Panc1 (cell line): Measurements from ENCODE around the gene OVCH1. TPM values are rescaled to one million over a fixed set of nuclear protein-coding genes. Genes with fewer than 3 reads are reported as not detected.

Experiments used
- ATAC-seq: fragments of 200-7000 bp; cut with Tn5 transposase; 2 replicates; pipeline ENCODE4 v1.9.1; 2020; ENCODE audit warnings: mild to moderate bottlenecking, moderate library complexity
- BruUV-seq: library from RNA; stranded (reverse); fragments of 400-500 nt; replicated peaks from 2 replicates; lab custom pipeline; 2021; lab: Mats Ljungman, UMichigan
- CTCF ChIA-PET: fragments of 300-600 bp; sonication (Branson Sonifier 250); formaldehyde crosslinking; loops from one replicate; lab custom pipeline; 2022; ENCODE audit warnings: antibody characterized with exemption; lab: Charles Lee
- POLR2A ChIA-PET: fragments of 300-600 bp; sonication (Branson Sonifier 250); formaldehyde crosslinking; loops from one replicate; lab custom pipeline; 2022; ENCODE audit warnings: antibody characterized with exemption; lab: Charles Lee
- DNase-seq: peaks from one replicate; pipeline ENCODE4 v3.0.0-alpha.2; 2010; ENCODE audit warnings: low read depth, low spot score
- H3K27ac ChIP-seq: 2 replicates; pipeline ENCODE4 v1.5.1; 2011; ENCODE audit warnings: mild to moderate bottlenecking, low read length, inconsistent platforms
- H3K27me3 ChIP-seq: fragments of 200-500 bp; sonication (Bioruptor generic); 2 replicates; pipeline ENCODE4 v1.6.0; 2014; ENCODE audit warnings: low read length, inconsistent platforms; ENCODE audit not compliant: control insufficient read depth, insufficient read depth
- H3K36me3 ChIP-seq: fragments of 200-500 bp; sonication (Bioruptor generic); 2 replicates; pipeline ENCODE4 v1.5.1; 2014; ENCODE audit warnings: inconsistent platforms, mild to moderate bottlenecking, low read length, moderate library complexity; ENCODE audit not compliant: control insufficient read depth, insufficient read depth
- H3K4me1 ChIP-seq: 2 replicates; pipeline ENCODE4 v1.5.1; 2011; ENCODE audit warnings: inconsistent platforms, mild to moderate bottlenecking, low read length, moderate library complexity; ENCODE audit not compliant: control insufficient read depth, insufficient read depth
- H3K4me3 ChIP-seq, 2 experiments: 2 replicates each; pipeline ENCODE4 v1.5.1; 2011 to 2012; ENCODE audit warnings: low read depth in 2 of 2, low read length in 2 of 2, mild to moderate bottlenecking in 2 of 2, inconsistent platforms in 1 of 2, moderate library complexity in 1 of 2
- H3K9me3 ChIP-seq: fragments of 200-500 bp; sonication (Bioruptor generic); 2 replicates; pipeline ENCODE4 v1.5.1; 2014; ENCODE audit warnings: low read depth, mild to moderate bottlenecking, inconsistent platforms, low read length, moderate library complexity; ENCODE audit not compliant: control insufficient read depth, insufficient read depth
- POLR2AphosphoS5 ChIP-seq: IDR thresholded peaks from 2 replicates; pipeline ENCODE4 v1.6.1; 2012; ENCODE audit warnings: mild to moderate bottlenecking, low read depth, low read length, moderate library complexity
- REST ChIP-seq, 2 experiments: IDR thresholded peaks; 2 replicates each; pipeline ENCODE4 v1.6.1; 2011 to 2012; ENCODE audit warnings: low read depth in 2 of 2, control low read depth in 1 of 2, low read length in 1 of 2, mild to moderate bottlenecking in 1 of 2, moderate library complexity in 1 of 2; ENCODE audit not compliant: insufficient read depth in 1 of 2
- SIN3A ChIP-seq: IDR thresholded peaks from 2 replicates; pipeline ENCODE4 v1.6.1; 2012; ENCODE audit warnings: low read depth, mild to moderate bottlenecking, low read length, moderate library complexity, borderline replicate concordance; ENCODE audit not compliant: insufficient read depth
- TCF7L2 ChIP-seq: IDR thresholded peaks from 2 replicates; pipeline ENCODE4 v1.6.1; 2011; ENCODE audit warnings: mild to moderate bottlenecking, low read depth, low read length, inconsistent platforms
- in situ Hi-C: cut with HindIII; loops from 2 replicates; pipeline ENCODE4 v1.10.0; 2016; ENCODE audit warnings: low sequenced_read_pairs, low pct_unique_long_range_greater_than_20kb
- intact Hi-C: fragments of 100-400 bp; cut with micrococcal nuclease; formaldehyde crosslinking; loops from one replicate; pipeline ENCODE4 v1.10.0; 2022; ENCODE audit not compliant: unreplicated experiment
- total RNA-seq: library from RNA; stranded (reverse); gene quantifications from one replicate; pipeline ENCODE4 v1.2.1, GENCODE V29; 2021; ENCODE audit not compliant: unreplicated experiment
- TF ChIP-seq, protein P1 (sequence below): fragments of 450-650 bp; IDR thresholded peaks from 2 replicates; pipeline ENCODE4 v1.5.1; 2017; ENCODE audit warnings: mild to moderate bottlenecking

OVCH1 gene
- total RNA-seq, 1 experiment from 2014 or later = not detected

- Histone ChIP-seq H3K4me3 (no peak overlapping the region), H3K4me1 (no peaks in the 10 kb centered on the region), H3K36me3 (no peaks in the 10 kb centered on the region), H3K27ac (no peak overlapping the region), H3K27me3 (peaks cover 13% of the 10 kb centered on the region), H3K9me3 (no peaks in the 10 kb centered on the region)
- DNase-seq (no peak), ATAC-seq (no peak)
- ChIA-PET CTCF (no interaction called here), POLR2A (no interaction called here)
- in situ Hi-C loops (no loop called here), intact Hi-C loops (no loop called here)
- BruUV-seq = no TSS peak
- TF ChIP-seq SIN3A = no peak
- TF ChIP-seq TCF7L2 = no peak
- TF ChIP-seq, protein P1, sequence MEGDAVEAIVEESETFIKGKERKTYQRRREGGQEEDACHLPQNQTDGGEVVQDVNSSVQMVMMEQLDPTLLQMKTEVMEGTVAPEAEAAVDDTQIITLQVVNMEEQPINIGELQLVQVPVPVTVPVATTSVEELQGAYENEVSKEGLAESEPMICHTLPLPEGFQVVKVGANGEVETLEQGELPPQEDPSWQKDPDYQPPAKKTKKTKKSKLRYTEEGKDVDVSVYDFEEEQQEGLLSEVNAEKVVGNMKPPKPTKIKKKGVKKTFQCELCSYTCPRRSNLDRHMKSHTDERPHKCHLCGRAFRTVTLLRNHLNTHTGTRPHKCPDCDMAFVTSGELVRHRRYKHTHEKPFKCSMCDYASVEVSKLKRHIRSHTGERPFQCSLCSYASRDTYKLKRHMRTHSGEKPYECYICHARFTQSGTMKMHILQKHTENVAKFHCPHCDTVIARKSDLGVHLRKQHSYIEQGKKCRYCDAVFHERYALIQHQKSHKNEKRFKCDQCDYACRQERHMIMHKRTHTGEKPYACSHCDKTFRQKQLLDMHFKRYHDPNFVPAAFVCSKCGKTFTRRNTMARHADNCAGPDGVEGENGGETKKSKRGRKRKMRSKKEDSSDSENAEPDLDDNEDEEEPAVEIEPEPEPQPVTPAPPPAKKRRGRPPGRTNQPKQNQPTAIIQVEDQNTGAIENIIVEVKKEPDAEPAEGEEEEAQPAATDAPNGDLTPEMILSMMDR = no peak
- TF ChIP-seq REST (IDR thresholded peaks at IDR 0.05; ENCODE audit: insufficient read depth in 1 of 2, low read depth in 2 of 2, low read length in 1 of 2) = no peak
- no peak for TF ChIP-seq POLR2AphosphoS5
These were observed 36.5 kb upstream of the OVCH1 start for GRCh38 chr12:29533815-29534489.

GRCh38 chr12:29531471-29531870, 34.0 kb upstream of the OVCH1 start:
- intact Hi-C loops (no loop called here), in situ Hi-C loops (no loop called here)
- no peak overlapping the region for H3K4me3 ChIP-seq
- H3K27me3 ChIP-seq = peaks cover 13% of the 10 kb centered on the region
- no peaks in the 10 kb centered on the region for H3K9me3 ChIP-seq
- H3K27ac ChIP-seq = no peak overlapping the region
- TF ChIP-seq, protein P1 = no peak
- TF ChIP-seq POLR2AphosphoS5 (no peak), TCF7L2 (no peak), SIN3A (no peak), REST (IDR thresholded peaks at IDR 0.05; ENCODE audit: insufficient read depth in 1 of 2, low read depth in 2 of 2, low read length in 1 of 2) (no peak)
- DNase-seq = no peak
- no peaks in the 10 kb centered on the region for H3K4me1 ChIP-seq
- BruUV-seq = no TSS peak
- ChIA-PET POLR2A (no interaction called here), CTCF (no interaction called here)
- ATAC-seq = no peak
- H3K36me3 ChIP-seq = no peaks in the 10 kb centered on the region
